SK-N-SH treated with all-trans-retinoic acid at 6 μM for 48 hours (cell line): ENCODE measurements around the gene HSPA8.

ENCODE experiments used
- ATAC-seq: fragments of 200-7000 bp; cut with Tn5 transposase; 3 replicates; pipeline ENCODE4 v1.9.1; 2020; ENCODE audit warnings: mild to moderate bottlenecking, moderate library complexity
- ARNTL ChIP-seq: fragments of 450-650 bp; formaldehyde crosslinking; IDR thresholded peaks from 2 replicates; pipeline ENCODE4 v1.5.0; 2020; ENCODE audit warnings: low read depth, mild to moderate bottlenecking, moderate library complexity, borderline replicate concordance
- BACH2 ChIP-seq: fragments of 250-450 bp; sonication (Bioruptor Pico); IDR thresholded peaks from 2 replicates; pipeline ENCODE4 v1.9.0; 2021; ENCODE audit warnings: mild to moderate bottlenecking, borderline replicate concordance
- CSDC2 ChIP-seq: fragments of 250-450 bp; sonication (Bioruptor Pico); IDR thresholded peaks from 2 replicates; pipeline ENCODE4 v1.5.0; 2020; ENCODE audit warnings: mild to moderate bottlenecking, moderate library complexity
- ESRRG ChIP-seq: fragments of 250-450 bp; sonication (Bioruptor Pico); IDR thresholded peaks from 2 replicates; pipeline ENCODE4 v1.6.1; 2021; ENCODE audit warnings: mild to moderate bottlenecking
- GLIS3 ChIP-seq: fragments of 250-450 bp; sonication (Bioruptor Pico); IDR thresholded peaks from 2 replicates; pipeline ENCODE4 v1.5.0; 2020; ENCODE audit warnings: mild to moderate bottlenecking, moderate library complexity
- ISL1 ChIP-seq: fragments of 250-450 bp; sonication (Bioruptor Pico); IDR thresholded peaks from 2 replicates; pipeline ENCODE4 v2.1.2; 2022; ENCODE audit warnings: mild to moderate bottlenecking, moderate library complexity
- PPARA ChIP-seq: fragments of 250-450 bp; sonication (Bioruptor Pico); IDR thresholded peaks from 2 replicates; pipeline ENCODE4 v1.5.0; 2020; ENCODE audit warnings: mild to moderate bottlenecking, borderline replicate concordance
- RARB ChIP-seq: fragments of 250-450 bp; sonication (Bioruptor Pico); IDR thresholded peaks from 2 replicates; pipeline ENCODE4 v1.8.0; 2021; ENCODE audit warnings: mild to moderate bottlenecking, moderate library complexity
- TCF4 ChIP-seq: fragments of 250-450 bp; sonication (Bioruptor Pico); IDR thresholded peaks from 2 replicates; pipeline ENCODE4 v1.8.0; 2021; ENCODE audit warnings: mild to moderate bottlenecking, moderate library complexity, borderline replicate concordance
- TOX ChIP-seq: fragments of 250-450 bp; sonication (Bioruptor Pico); IDR thresholded peaks from 2 replicates; pipeline ENCODE4 v1.8.0; 2021; ENCODE audit warnings: mild to moderate bottlenecking, moderate library complexity, borderline replicate concordance
- ZC3H10 ChIP-seq: fragments of 250-450 bp; sonication (Bioruptor Pico); IDR thresholded peaks from 2 replicates; pipeline ENCODE4 v1.5.1; 2021; ENCODE audit warnings: mild to moderate bottlenecking, moderate library complexity
- ZFP3 ChIP-seq: fragments of 250-450 bp; sonication (Bioruptor Pico); IDR thresholded peaks from 2 replicates; pipeline ENCODE4 v1.5.0; 2020; ENCODE audit warnings: mild to moderate bottlenecking, moderate library complexity
- ZFP30 ChIP-seq: fragments of 450-650 bp; formaldehyde crosslinking; IDR thresholded peaks from 2 replicates; pipeline ENCODE4 v1.5.0; 2022; ENCODE audit warnings: mild to moderate bottlenecking, moderate library complexity
- ZNF565 ChIP-seq: fragments of 450-650 bp; formaldehyde crosslinking; conservative IDR thresholded peaks from 2 replicates; pipeline ENCODE4 v1.5.0; 2020; ENCODE audit warnings: low read depth, mild to moderate bottlenecking, moderate library complexity
- ZNF70 ChIP-seq: fragments of 450-650 bp; formaldehyde crosslinking; IDR thresholded peaks from 2 replicates; pipeline ENCODE4 v1.5.0; 2020; ENCODE audit warnings: mild to moderate bottlenecking, moderate library complexity
- ZNF8 ChIP-seq: fragments of 450-650 bp; formaldehyde crosslinking; IDR thresholded peaks from 2 replicates; pipeline ENCODE4 v1.5.0; 2020; ENCODE audit warnings: mild to moderate bottlenecking, moderate library complexity
- TF ChIP-seq, protein P1 (sequence below): fragments of 250-450 bp; sonication (Bioruptor Pico); IDR thresholded peaks from 2 replicates; pipeline ENCODE4 v1.5.1; 2021; ENCODE audit warnings: mild to moderate bottlenecking, moderate library complexity
- TF ChIP-seq, protein P2 (sequence below): fragments of 250-450 bp; sonication (Bioruptor Pico); IDR thresholded peaks from 2 replicates; pipeline ENCODE4 v1.5.0; 2020; ENCODE audit warnings: mild to moderate bottlenecking, moderate library complexity
- TF ChIP-seq, protein P3 (sequence below): fragments of 250-450 bp; sonication (Bioruptor Pico); IDR thresholded peaks from 2 replicates; pipeline ENCODE4 v1.8.0; 2021; ENCODE audit warnings: low read depth, mild to moderate bottlenecking, moderate library complexity, borderline replicate concordance

HSPA8 gene

DNA sequence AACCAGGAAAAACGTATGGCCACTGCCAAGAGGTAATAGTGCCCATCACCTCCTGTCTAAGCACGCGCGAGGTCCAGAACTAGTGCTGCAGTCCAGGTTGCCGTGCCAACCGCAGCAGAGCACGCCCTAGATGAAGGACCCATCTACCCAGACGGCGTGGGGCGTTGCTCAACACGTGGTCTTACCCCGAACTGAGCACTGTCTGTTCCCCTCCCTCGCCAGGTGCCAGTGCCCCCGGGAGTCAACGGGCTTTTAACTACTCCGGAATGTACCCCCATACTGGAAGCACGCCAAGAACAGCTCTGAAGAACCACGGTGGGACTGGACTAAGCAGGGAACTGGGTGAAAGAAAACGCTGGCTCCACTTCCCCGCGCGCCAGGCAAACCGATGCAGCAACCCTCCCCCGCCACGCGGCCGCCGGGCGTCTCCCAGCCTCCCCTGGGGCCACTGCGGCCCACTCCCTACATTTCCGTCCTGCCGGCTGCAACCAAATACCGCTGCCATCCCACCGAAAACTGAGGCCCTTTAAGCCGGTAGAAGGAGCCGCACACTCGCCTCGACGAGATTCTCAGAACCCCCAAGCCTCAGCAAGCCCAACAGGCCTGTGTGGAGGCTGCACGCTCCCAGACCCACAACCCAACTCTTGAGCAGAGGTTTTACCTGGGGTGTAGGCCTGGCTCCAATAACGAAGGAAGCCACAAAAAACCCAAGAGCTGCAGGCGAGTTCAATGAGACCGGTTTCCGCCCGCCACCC, at the start of gene HSPA8:
TSS of gene HSPA8 (minus strand) at position 734 of the 755 bp plus-strand sequence. CDS start 812 bp downstream, outside the sequence.
- ATAC-seq: peak; percentile 27
- TF ChIP-seq ZNF565 (CRISPR knock-in tag): no peak
- TF ChIP-seq, protein P1, sequence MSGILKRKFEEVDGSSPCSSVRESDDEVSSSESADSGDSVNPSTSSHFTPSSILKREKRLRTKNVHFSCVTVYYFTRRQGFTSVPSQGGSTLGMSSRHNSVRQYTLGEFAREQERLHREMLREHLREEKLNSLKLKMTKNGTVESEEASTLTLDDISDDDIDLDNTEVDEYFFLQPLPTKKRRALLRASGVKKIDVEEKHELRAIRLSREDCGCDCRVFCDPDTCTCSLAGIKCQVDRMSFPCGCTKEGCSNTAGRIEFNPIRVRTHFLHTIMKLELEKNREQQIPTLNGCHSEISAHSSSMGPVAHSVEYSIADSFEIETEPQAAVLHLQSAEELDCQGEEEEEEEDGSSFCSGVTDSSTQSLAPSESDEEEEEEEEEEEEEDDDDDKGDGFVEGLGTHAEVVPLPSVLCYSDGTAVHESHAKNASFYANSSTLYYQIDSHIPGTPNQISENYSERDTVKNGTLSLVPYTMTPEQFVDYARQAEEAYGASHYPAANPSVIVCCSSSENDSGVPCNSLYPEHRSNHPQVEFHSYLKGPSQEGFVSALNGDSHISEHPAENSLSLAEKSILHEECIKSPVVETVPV (CRISPR knock-in tag): 0 out of 2 replicates have a peak, but pooled peaks have one; percentile 15

DNA sequence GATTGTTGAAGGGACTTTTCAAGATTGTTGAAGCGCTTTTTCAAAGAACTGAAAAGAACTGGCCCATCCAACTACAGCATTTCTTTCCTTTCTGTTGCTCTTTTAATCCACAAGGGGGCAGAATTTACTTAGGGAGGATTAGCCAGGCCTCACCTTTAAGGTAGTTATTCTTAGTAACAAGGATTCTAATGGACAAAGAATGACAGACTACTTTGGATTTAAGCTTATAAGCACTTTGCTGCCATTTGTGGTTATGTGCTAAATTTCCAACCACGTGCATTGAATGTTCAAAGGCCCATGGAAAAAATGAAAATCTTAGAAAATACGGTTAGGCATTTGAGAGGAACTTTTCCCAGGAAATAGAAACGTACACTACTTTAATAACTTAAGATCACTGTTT, 49.5 kb upstream of the HSPA8 start:
- TF ChIP-seq, protein P2, sequence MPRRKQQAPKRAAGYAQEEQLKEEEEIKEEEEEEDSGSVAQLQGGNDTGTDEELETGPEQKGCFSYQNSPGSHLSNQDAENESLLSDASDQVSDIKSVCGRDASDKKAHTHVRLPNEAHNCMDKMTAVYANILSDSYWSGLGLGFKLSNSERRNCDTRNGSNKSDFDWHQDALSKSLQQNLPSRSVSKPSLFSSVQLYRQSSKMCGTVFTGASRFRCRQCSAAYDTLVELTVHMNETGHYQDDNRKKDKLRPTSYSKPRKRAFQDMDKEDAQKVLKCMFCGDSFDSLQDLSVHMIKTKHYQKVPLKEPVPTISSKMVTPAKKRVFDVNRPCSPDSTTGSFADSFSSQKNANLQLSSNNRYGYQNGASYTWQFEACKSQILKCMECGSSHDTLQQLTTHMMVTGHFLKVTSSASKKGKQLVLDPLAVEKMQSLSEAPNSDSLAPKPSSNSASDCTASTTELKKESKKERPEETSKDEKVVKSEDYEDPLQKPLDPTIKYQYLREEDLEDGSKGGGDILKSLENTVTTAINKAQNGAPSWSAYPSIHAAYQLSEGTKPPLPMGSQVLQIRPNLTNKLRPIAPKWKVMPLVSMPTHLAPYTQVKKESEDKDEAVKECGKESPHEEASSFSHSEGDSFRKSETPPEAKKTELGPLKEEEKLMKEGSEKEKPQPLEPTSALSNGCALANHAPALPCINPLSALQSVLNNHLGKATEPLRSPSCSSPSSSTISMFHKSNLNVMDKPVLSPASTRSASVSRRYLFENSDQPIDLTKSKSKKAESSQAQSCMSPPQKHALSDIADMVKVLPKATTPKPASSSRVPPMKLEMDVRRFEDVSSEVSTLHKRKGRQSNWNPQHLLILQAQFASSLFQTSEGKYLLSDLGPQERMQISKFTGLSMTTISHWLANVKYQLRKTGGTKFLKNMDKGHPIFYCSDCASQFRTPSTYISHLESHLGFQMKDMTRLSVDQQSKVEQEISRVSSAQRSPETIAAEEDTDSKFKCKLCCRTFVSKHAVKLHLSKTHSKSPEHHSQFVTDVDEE (CRISPR knock-in tag): no peak
- TF ChIP-seq ISL1 (CRISPR knock-in tag): no peak
- no peak for TF ChIP-seq ARNTL (CRISPR knock-in tag)
- TF ChIP-seq ZNF565 (CRISPR knock-in tag): no peak
- TF ChIP-seq BACH2 (CRISPR knock-in tag): no peak
- no peak for TF ChIP-seq ESRRG
- TF ChIP-seq TCF4 (CRISPR knock-in tag): no peak
- TF ChIP-seq TOX (CRISPR knock-in tag): no peak
- TF ChIP-seq ZFP3 (CRISPR knock-in tag): no peak
- no peak for TF ChIP-seq GLIS3
- TF ChIP-seq, protein P3, sequence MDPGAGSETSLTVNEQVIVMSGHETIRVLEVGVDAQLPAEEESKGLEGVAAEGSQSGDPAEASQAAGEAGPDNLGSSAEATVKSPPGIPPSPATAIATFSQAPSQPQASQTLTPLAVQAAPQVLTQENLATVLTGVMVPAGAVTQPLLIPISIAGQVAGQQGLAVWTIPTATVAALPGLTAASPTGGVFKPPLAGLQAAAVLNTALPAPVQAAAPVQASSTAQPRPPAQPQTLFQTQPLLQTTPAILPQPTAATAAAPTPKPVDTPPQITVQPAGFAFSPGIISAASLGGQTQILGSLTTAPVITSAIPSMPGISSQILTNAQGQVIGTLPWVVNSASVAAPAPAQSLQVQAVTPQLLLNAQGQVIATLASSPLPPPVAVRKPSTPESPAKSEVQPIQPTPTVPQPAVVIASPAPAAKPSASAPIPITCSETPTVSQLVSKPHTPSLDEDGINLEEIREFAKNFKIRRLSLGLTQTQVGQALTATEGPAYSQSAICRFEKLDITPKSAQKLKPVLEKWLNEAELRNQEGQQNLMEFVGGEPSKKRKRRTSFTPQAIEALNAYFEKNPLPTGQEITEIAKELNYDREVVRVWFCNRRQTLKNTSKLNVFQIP (CRISPR knock-in tag): no peak
- TF ChIP-seq ZC3H10 (CRISPR knock-in tag): no peak
- no peak for TF ChIP-seq ZNF8
- no peak for TF ChIP-seq PPARA (CRISPR knock-in tag)
- TF ChIP-seq, protein P1 (CRISPR knock-in tag): no peak
- peak; percentile 80 for ATAC-seq

DNA sequence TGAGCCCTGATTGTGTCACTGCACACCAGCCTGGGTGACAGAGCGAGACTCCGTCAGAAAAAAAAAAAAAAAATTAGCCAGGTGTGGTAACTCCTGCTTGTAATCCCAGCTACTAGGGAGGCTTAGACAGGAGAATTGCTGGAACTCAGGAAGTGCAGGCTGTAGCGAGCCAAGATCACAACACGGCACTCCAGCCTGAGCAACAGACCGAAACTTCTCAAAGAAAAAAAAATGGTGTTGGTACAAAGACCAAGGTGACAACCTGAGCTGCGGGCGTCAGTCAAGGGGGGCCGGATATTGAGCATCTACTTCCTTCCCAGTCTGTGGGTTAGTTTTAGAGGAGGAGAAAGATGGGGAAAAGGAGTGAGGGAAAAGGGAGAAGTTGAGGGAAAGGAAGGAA, 48.5 kb upstream of the HSPA8 start:
- TF ChIP-seq ZFP30 (CRISPR knock-in tag) (no peak), ZC3H10 (CRISPR knock-in tag) (no peak)
- ATAC-seq: no peak

DNA sequence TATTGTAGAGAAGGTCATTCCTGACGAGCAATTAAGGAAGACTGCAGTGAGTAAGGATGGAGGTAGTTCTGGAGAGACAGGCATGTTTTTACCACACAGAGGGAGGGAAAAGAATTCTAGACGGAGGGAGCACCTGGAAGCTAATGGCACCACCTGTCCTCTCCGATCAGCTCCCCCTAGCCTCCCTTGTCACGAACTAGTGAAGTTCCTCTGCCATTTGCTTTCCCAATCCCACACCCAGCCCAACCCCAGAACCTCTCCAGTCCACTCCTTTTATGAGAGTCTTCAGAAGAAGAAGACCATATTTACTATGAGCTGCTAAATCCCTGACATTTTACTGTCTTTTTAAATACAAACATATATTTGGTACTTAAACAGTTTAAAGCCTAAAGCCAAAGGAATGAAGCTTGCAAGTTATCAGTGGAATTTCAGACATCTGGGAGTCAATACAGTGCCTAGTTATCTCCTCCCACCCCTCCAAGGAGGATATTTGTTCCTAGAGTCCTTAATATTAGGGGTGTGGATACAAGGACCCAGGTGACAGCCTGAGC, 46.1 kb upstream of the HSPA8 start:
- ATAC-seq: no peak
- no peak for TF ChIP-seq ESRRG
- no peak for TF ChIP-seq ZFP3 (CRISPR knock-in tag)
- no peak for TF ChIP-seq ARNTL (CRISPR knock-in tag)
- TF ChIP-seq ZC3H10 (CRISPR knock-in tag): no peak
- TF ChIP-seq RARB: no peak
- no peak for TF ChIP-seq ZNF70 (CRISPR knock-in tag)
- no peak for TF ChIP-seq PPARA (CRISPR knock-in tag)
- TF ChIP-seq CSDC2 (CRISPR knock-in tag): no peak
- TF ChIP-seq, protein P2 (CRISPR knock-in tag): no peak
- TF ChIP-seq ZNF8: no peak
- TF ChIP-seq ZNF565 (CRISPR knock-in tag): no peak
